ENCODE measurements around the gene MVB12B. TPM values are rescaled to one million over a fixed set of nuclear protein-coding genes. Genes with fewer than 3 reads are reported as not detected.

Gene MVB12B
- total and polyA plus RNA-seq, 2 of the 13 experiments (the other 11 are each of a cell fraction or from before 2014, with no cell fraction given), result 12.1 to 30.1 TPM

DNA sequence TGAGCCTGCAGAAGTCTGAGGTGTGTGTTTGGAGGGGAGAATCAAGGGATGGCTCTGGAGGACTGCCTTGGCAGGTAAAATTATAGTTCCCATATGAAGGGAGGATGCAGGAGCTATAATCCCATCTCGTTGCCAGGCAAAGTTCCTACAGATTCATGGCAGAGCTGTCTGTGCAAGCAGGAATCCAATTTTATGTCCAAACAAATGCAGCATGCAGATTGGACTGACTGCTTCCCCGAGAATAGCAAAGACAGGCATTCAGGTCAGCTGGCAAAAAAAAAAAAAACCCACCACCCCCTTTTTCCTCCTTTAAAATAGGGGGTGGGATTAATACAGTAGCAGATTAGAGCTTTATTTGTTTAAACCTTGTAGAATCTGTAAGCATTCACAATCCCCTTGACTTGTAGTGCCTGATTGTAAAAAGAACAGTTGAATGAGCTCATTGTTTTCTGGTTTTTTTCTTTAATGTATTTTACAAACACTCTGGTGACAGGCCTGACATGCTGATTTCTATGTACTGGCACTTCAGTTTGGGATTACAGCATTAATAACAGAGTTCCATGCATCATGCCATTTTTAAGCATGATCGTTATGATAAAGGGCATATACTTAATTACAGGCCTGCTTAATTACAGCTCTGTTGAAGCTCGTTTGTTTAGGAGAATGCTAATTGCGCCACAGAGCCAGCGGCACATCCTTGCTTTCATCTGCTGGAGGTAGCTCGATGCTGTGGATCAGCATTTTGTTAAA is 145.7 kb downstream of the MVB12B start (continued):
- TF ChIP-seq, protein P1, sequence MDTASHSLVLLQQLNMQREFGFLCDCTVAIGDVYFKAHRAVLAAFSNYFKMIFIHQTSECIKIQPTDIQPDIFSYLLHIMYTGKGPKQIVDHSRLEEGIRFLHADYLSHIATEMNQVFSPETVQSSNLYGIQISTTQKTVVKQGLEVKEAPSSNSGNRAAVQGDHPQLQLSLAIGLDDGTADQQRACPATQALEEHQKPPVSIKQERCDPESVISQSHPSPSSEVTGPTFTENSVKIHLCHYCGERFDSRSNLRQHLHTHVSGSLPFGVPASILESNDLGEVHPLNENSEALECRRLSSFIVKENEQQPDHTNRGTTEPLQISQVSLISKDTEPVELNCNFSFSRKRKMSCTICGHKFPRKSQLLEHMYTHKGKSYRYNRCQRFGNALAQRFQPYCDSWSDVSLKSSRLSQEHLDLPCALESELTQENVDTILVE (CRISPR knock-in tag; IDR thresholded peaks at IDR 0.05), result no peak
- TF ChIP-seq FOXP1 (IDR thresholded peaks at IDR 0.05), result no peak
- no peak for TF ChIP-seq FOXP1 (CRISPR knock-in tag; IDR thresholded peaks at IDR 0.05)
- TF ChIP-seq RELA (CRISPR knock-in tag; IDR thresholded peaks at IDR 0.05), result no peak
- TF ChIP-seq, protein P2, sequence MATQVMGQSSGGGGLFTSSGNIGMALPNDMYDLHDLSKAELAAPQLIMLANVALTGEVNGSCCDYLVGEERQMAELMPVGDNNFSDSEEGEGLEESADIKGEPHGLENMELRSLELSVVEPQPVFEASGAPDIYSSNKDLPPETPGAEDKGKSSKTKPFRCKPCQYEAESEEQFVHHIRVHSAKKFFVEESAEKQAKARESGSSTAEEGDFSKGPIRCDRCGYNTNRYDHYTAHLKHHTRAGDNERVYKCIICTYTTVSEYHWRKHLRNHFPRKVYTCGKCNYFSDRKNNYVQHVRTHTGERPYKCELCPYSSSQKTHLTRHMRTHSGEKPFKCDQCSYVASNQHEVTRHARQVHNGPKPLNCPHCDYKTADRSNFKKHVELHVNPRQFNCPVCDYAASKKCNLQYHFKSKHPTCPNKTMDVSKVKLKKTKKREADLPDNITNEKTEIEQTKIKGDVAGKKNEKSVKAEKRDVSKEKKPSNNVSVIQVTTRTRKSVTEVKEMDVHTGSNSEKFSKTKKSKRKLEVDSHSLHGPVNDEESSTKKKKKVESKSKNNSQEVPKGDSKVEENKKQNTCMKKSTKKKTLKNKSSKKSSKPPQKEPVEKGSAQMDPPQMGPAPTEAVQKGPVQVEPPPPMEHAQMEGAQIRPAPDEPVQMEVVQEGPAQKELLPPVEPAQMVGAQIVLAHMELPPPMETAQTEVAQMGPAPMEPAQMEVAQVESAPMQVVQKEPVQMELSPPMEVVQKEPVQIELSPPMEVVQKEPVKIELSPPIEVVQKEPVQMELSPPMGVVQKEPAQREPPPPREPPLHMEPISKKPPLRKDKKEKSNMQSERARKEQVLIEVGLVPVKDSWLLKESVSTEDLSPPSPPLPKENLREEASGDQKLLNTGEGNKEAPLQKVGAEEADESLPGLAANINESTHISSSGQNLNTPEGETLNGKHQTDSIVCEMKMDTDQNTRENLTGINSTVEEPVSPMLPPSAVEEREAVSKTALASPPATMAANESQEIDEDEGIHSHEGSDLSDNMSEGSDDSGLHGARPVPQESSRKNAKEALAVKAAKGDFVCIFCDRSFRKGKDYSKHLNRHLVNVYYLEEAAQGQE (IDR thresholded peaks at IDR 0.05; ENCODE audit: borderline replicate concordance in 1 of 2, low read depth in 1 of 2, low read length in 2 of 2), result no peak
- TF ChIP-seq TOPORS (CRISPR knock-in tag; IDR thresholded peaks at IDR 0.05), result no peak
- no peak for TF ChIP-seq NFKBIZ (CRISPR knock-in tag; IDR thresholded peaks at IDR 0.05)
- TF ChIP-seq, protein P3, sequence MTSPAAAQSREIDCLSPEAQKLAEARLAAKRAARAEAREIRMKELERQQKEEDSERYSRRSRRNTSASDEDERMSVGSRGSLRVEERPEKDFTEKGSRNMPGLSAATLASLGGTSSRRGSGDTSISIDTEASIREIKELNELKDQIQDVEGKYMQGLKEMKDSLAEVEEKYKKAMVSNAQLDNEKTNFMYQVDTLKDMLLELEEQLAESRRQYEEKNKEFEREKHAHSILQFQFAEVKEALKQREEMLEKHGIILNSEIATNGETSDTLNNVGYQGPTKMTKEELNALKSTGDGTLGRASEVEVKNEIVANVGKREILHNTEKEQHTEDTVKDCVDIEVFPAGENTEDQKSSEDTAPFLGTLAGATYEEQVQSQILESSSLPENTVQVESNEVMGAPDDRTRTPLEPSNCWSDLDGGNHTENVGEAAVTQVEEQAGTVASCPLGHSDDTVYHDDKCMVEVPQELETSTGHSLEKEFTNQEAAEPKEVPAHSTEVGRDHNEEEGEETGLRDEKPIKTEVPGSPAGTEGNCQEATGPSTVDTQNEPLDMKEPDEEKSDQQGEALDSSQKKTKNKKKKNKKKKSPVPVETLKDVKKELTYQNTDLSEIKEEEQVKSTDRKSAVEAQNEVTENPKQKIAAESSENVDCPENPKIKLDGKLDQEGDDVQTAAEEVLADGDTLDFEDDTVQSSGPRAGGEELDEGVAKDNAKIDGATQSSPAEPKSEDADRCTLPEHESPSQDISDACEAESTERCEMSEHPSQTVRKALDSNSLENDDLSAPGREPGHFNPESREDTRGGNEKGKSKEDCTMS (CRISPR knock-in tag; conservative IDR thresholded peaks at IDR 0.05), result no peak
- TF ChIP-seq PHB2 (IDR thresholded peaks at IDR 0.05; ENCODE audit: partially characterized antibody), result no peak
- no peak for TF ChIP-seq RFX3 (CRISPR knock-in tag; IDR thresholded peaks at IDR 0.05)
